Kidney (tissue), 14 donors: ENCODE measurements around the gene NAP1L4. TPM values are rescaled to one million over a fixed set of nuclear protein-coding genes. Genes with fewer than 3 reads are reported as not detected.

Source experiments
- DNase-seq, 5 donors: peaks; one replicate each; pipeline ENCODE4 v3.0.0-alpha.2; 2013 to 2020
- FAIRE-seq: peaks from 2 replicates; lab custom pipeline; 2012; peaks lifted over from hg19 to GRCh38; lab: Jason Lieb, UNC
- H3K27ac ChIP-seq, 2 donors: one replicate each; pipeline ENCODE4 v1.7.0; 2013; ENCODE audit warnings: low read depth in 2 of 2, low read length in 2 of 2, inconsistent platforms in 1 of 2
- H3K27me3 ChIP-seq: one replicate; pipeline ENCODE4 v1.7.1; 2013; ENCODE audit warnings: low read length, inconsistent platforms; ENCODE audit not compliant: control insufficient read depth, insufficient read depth
- H3K36me3 ChIP-seq, 3 donors: one replicate each; pipeline versions ENCODE4 v1.7.0 to v1.7.1; 2013; ENCODE audit warnings: low read length in 3 of 3, control low read depth in 1 of 3, inconsistent platforms in 1 of 3; ENCODE audit not compliant: insufficient read depth in 3 of 3, control insufficient read depth in 2 of 3
- H3K4me1 ChIP-seq, 3 donors: one replicate each; pipeline versions ENCODE4 v1.7.0 to v1.7.1; 2013; ENCODE audit warnings: low read length in 3 of 3, inconsistent platforms in 1 of 3, low read depth in 1 of 3; ENCODE audit not compliant: control insufficient read depth in 2 of 3, insufficient read depth in 2 of 3
- H3K4me3 ChIP-seq, 3 donors: one replicate each; pipeline versions ENCODE4 v1.7.0 to v1.8.1; 2013; ENCODE audit warnings: low read length in 3 of 3, control low read depth in 1 of 3, inconsistent platforms in 1 of 3
- H3K9ac ChIP-seq, 3 donors: one replicate each; pipeline versions ENCODE4 v1.7.0 to v1.7.1; 2013; ENCODE audit warnings: low read length in 3 of 3, control low read depth in 1 of 3, inconsistent platforms in 1 of 3
- H3K9me3 ChIP-seq, 3 donors: one replicate each; pipeline versions ENCODE4 v1.7.0 to v1.7.1; 2013; ENCODE audit warnings: low read length in 3 of 3, control low read depth in 1 of 3, inconsistent platforms in 1 of 3; ENCODE audit not compliant: control insufficient read depth in 2 of 3, insufficient read depth in 1 of 3
- intact Hi-C: fragments of 100-400 bp; cut with DNase I; formaldehyde crosslinking; loops from one replicate; pipeline ENCODE4 v1.11.1; 2022
- polyA plus RNA-seq: library from polyadenylated mRNA; stranded (reverse); fragments of 350-450 nt; fragmentation: Illumina TruSeq; extraction: RNeasy Lipid Tissue Mini Kit (QIAGEN cat#74804); gene quantifications from one replicate; pipeline ENCODE4 v1.2.3, GENCODE V29; 2014; ENCODE audit warnings: low read depth, low replicate concordance; ENCODE audit not compliant: insufficient read depth
- total RNA-seq: library from RNA; stranded (reverse); fragmentation: NEBNext Ultra II Directional; extraction: Animal tissue kit (Norgen Biotek cat#: 25700); gene quantifications from one replicate; pipeline ENCODE4 v1.2.1, GENCODE V29; 2021
- TF ChIP-seq, protein P1 (sequence below): IDR thresholded peaks from 3 replicates; pipeline ENCODE4 v1.5.1; 2012; ENCODE audit warnings: mild to moderate bottlenecking, moderate library complexity, borderline replicate concordance; ENCODE audit not compliant: insufficient read depth; ENCODE audit errors: extremely low read depth
- donor health status: control.
- donor health status: control.
- donor health status: control.
- donor health status: control.
- donor health status: control.
- donor health status: DM: yes; HTN: yes; CAD: no.
- donor health status: Normal renal cell carcinoma (clear cell type).

The NAP1L4 gene
- total and polyA plus RNA-seq, 2 donors from 2014 or later, result 120 to 133 TPM

GRCh38 chr11:3010521-3011275 is 18.6 kb upstream of the NAP1L4 start:
- Histone ChIP-seq H3K9me3 (no peaks in the 10 kb centered on the region), H3K4me1 (no peaks in the 10 kb centered on the region), H3K27ac (no peak overlapping the region), H3K36me3 (peaks cover 2 to 16% (median 10%) of the 10 kb centered on the region in 3 donors), H3K4me3 (no peak overlapping the region), H3K27me3 (no peaks in the 10 kb centered on the region), H3K9ac (no peak overlapping the region)
- FAIRE-seq (no peak), DNase-seq (no peak)
- intact Hi-C loops, result no loop called here
- TF ChIP-seq, protein P1, sequence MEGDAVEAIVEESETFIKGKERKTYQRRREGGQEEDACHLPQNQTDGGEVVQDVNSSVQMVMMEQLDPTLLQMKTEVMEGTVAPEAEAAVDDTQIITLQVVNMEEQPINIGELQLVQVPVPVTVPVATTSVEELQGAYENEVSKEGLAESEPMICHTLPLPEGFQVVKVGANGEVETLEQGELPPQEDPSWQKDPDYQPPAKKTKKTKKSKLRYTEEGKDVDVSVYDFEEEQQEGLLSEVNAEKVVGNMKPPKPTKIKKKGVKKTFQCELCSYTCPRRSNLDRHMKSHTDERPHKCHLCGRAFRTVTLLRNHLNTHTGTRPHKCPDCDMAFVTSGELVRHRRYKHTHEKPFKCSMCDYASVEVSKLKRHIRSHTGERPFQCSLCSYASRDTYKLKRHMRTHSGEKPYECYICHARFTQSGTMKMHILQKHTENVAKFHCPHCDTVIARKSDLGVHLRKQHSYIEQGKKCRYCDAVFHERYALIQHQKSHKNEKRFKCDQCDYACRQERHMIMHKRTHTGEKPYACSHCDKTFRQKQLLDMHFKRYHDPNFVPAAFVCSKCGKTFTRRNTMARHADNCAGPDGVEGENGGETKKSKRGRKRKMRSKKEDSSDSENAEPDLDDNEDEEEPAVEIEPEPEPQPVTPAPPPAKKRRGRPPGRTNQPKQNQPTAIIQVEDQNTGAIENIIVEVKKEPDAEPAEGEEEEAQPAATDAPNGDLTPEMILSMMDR, result no peak

- no peak overlapping the region for H3K27ac ChIP-seq
- no peak for DNase-seq
- no peaks in the 10 kb centered on the region for H3K9me3 ChIP-seq
- H3K9ac ChIP-seq, result no peak overlapping the region
- no peak overlapping the region for H3K4me3 ChIP-seq
- FAIRE-seq, result no peak
- intact Hi-C loops, result no loop called here
- no peaks in the 10 kb centered on the region for H3K4me1 ChIP-seq
- H3K36me3 ChIP-seq, result peaks cover 2 to 11% (median 10%) of the 10 kb centered on the region in 3 donors
- TF ChIP-seq, protein P1, result no peak
- H3K27me3 ChIP-seq, result no peaks in the 10 kb centered on the region
Observed at GRCh38 chr11:3010004-3010403, 17.9 kb upstream of the NAP1L4 start.

DNA sequence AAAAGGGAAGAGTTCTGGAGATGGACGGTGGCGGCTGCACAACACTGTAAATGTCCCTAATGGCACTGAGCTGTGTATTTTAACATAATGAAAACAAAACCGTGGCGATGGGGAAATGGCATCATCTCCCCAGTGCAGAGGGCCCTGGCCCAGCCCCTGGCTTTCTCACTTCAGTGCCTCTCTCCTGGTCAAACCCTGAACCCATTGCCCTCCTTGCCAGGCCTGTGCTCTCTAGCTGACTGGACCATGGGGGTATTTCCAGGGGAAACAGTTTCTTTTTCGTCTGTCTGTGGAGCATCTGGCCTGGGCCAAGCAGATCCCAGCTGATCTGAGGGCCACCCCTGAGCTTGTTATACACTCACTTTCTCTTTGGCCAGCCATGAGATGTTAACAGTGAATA is 17.4 kb upstream of the NAP1L4 start:
- Histone ChIP-seq H3K9ac (no peak overlapping the region), H3K27ac (no peak overlapping the region), H3K9me3 (no peaks in the 10 kb centered on the region), H3K4me3 (no peak overlapping the region), H3K27me3 (no peaks in the 10 kb centered on the region), H3K36me3 (peaks cover 2 to 12% (median 10%) of the 10 kb centered on the region in 3 donors), H3K4me1 (no peaks in the 10 kb centered on the region)
- DNase-seq, result no peak
- FAIRE-seq, result no peak
- TF ChIP-seq, protein P1, result no peak
- intact Hi-C loops, result no loop called here
